ENCODE measurements around the gene SLC17A1.
"Not testable (repeated sequence)": the region's sequence is repeated elsewhere in the genome, so short reads cannot be mapped to it uniquely, and the experiment has no call there.

SLC17A1 gene

GRCh38 chr6:25755483-25755882, 76.4 kb downstream of the SLC17A1 start:
- DNase-seq = no peak

GRCh38 chr6:25754535-25754934, 77.3 kb downstream of the SLC17A1 start, which contains the start of gene SLC17A4:
TSS of gene SLC17A4 (plus strand) at chr6:25754742. CDS start at chr6:25761963, 7,221 bp downstream.
- no peak for DNase-seq

GRCh38 chr6:25753079-25753478, 78.8 kb downstream of the SLC17A1 start:
- DNase-seq = no peak

- DNase-seq = no peak
These were observed 80.9 kb downstream of the SLC17A1 start for GRCh38 chr6:25750906-25751305.

- no peak for DNase-seq
These were observed 82.0 kb downstream of the SLC17A1 start for GRCh38 chr6:25749837-25750236.

- not testable (repeated sequence) for DNase-seq
These were observed 83.0 kb downstream of the SLC17A1 start for GRCh38 chr6:25748601-25749517.

GRCh38 chr6:25748049-25748448, 83.8 kb downstream of the SLC17A1 start:
- no peak for DNase-seq

GRCh38 chr6:25747477-25747876, 84.4 kb downstream of the SLC17A1 start:
- DNase-seq = no peak

- no peak for DNase-seq
These were observed 84.9 kb downstream of the SLC17A1 start for GRCh38 chr6:25746968-25747367.

- DNase-seq = no peak
These were observed 86.0 kb downstream of the SLC17A1 start for GRCh38 chr6:25745836-25746235.

GRCh38 chr6:25743868-25744267, 88.0 kb downstream of the SLC17A1 start:
- no peak for DNase-seq

- DNase-seq = no peak
These were observed 96.6 kb downstream of the SLC17A1 start for GRCh38 chr6:25735261-25735660.
